GM21423 (cell line): ENCODE results near the gene LRTM1.

Source experiments
- ATAC-seq: cut with Tn5 transposase; IDR thresholded peaks from one replicate; pipeline ENCODE4 v1.9.1; 2021; ENCODE audit warnings: mild to moderate bottlenecking, moderate library complexity; ENCODE audit not compliant: unreplicated experiment

The LRTM1 gene

GRCh38 chr3:54928046-54928770, at the start of gene LRTM1:
Gene LRTM1, minus strand, starts transcription at chr3:54928059. Its CDS starts 148 bp downstream, at chr3:54927911.
- ATAC-seq, result no peak

- no peak for ATAC-seq
Measured at GRCh38 chr3:54977439-54977838, 49.6 kb upstream of the LRTM1 start.

GRCh38 chr3:54970895-54971294, 43.0 kb upstream of the LRTM1 start:
- ATAC-seq, result no peak

- ATAC-seq, result no peak
Measured at GRCh38 chr3:54969652-54970051, 41.8 kb upstream of the LRTM1 start.

GRCh38 chr3:54968546-54969172, 40.8 kb upstream of the LRTM1 start:
- ATAC-seq, result no peak

GRCh38 chr3:54967731-54968161, 39.9 kb upstream of the LRTM1 start:
- no peak for ATAC-seq

- no peak for ATAC-seq
Measured at GRCh38 chr3:54966979-54967378, 39.1 kb upstream of the LRTM1 start.

- no peak for ATAC-seq
Measured at GRCh38 chr3:54965746-54966145, 37.9 kb upstream of the LRTM1 start.

- no peak for ATAC-seq
Measured at GRCh38 chr3:54964081-54964480, 36.2 kb upstream of the LRTM1 start.

- no peak for ATAC-seq
Measured at GRCh38 chr3:54963641-54964040, 35.8 kb upstream of the LRTM1 start.

- no peak for ATAC-seq
Measured at GRCh38 chr3:54962200-54962599, 34.3 kb upstream of the LRTM1 start.

- no peak for ATAC-seq
Measured at GRCh38 chr3:54960701-54961100, 32.8 kb upstream of the LRTM1 start.

- ATAC-seq, result no peak
Measured at GRCh38 chr3:54960082-54960481, 32.2 kb upstream of the LRTM1 start.

- ATAC-seq, result no peak
Measured at GRCh38 chr3:54957711-54958110, 29.9 kb upstream of the LRTM1 start.

GRCh38 chr3:54955941-54956340, 28.1 kb upstream of the LRTM1 start:
- ATAC-seq, result no peak

GRCh38 chr3:54955496-54955895, 27.6 kb upstream of the LRTM1 start:
- no peak for ATAC-seq

GRCh38 chr3:54954521-54954920, 26.7 kb upstream of the LRTM1 start:
- ATAC-seq, result no peak

- ATAC-seq, result no peak
Measured at GRCh38 chr3:54954022-54954421, 26.2 kb upstream of the LRTM1 start.

GRCh38 chr3:54951405-54951804, 23.5 kb upstream of the LRTM1 start:
- ATAC-seq, result no peak

- no peak for ATAC-seq
Measured at GRCh38 chr3:54950391-54951003, 22.6 kb upstream of the LRTM1 start.

- ATAC-seq, result no peak
Measured at GRCh38 chr3:54949491-54950044, 21.7 kb upstream of the LRTM1 start.
